Mucosa of descending colon (tissue), 3 donors: Measurements from ENCODE around the gene MRPS24. TPM values are rescaled to one million over a fixed set of nuclear protein-coding genes. Genes with fewer than 3 reads are reported as not detected.

ENCODE experiments used
- ATAC-seq: fragments of 200-7000 bp; cut with Tn5 transposase; one replicate; pipeline ENCODE4 v1.9.1; 2020; ENCODE audit warnings: mild to moderate bottlenecking, moderate library complexity
- DNase-seq, 3 donors: peaks; one replicate each; pipeline ENCODE4 v3.0.0-alpha.2; 2020
- H3K36me3 ChIP-seq: fragments of 200-600 bp; one replicate; pipeline ENCODE4 v1.8.0; 2021; ENCODE audit warnings: low read depth, mild to moderate bottlenecking
- H3K4me1 ChIP-seq: fragments of 200-600 bp; one replicate; pipeline ENCODE4 v1.8.0; 2021; ENCODE audit warnings: low read depth, mild to moderate bottlenecking
- H3K4me3 ChIP-seq: fragments of 200-600 bp; one replicate; pipeline ENCODE4 v1.8.0; 2021; ENCODE audit warnings: mild to moderate bottlenecking
- H3K9me3 ChIP-seq: fragments of 200-600 bp; one replicate; pipeline ENCODE4 v1.8.0; 2021; ENCODE audit warnings: mild to moderate bottlenecking
- CTCF ChIP-seq: fragments of 200-600 bp; IDR thresholded peaks from one replicate; pipeline ENCODE4 v1.8.0; 2022; ENCODE audit warnings: antibody characterized with exemption, mild to moderate bottlenecking
- intact Hi-C, 2 donors: fragments of 100-400 bp; cut with DNase I in 1 of 2; cut with micrococcal nuclease in 1 of 2; formaldehyde crosslinking; loops; one replicate each; pipeline versions ENCODE4 v1.11.0 to v1.11.1; 2022; cut with DNase I, micrococcal nuclease
- total RNA-seq, 3 donors: library from RNA; stranded (reverse); fragmentation: NEBNext Ultra II Directional in 2 of 3; extraction: Animal tissue kit (Norgen Biotek cat#: 25700) in 2 of 3; gene quantifications; one replicate each; pipeline versions ENCODE4 v1.2.1 to v1.2.4, GENCODE V29; 2021 to 2023
- donor health status: DM: no; HTN: no; CAD: no; lungs with moderate emphysema.
- donor health status: DM: no; HTN: no; CAD: no.
- donor health status: DM: no; HTN: yes; CAD: no.

The MRPS24 gene
- total RNA-seq, 3 donors from 2014 or later = 86.4 to 93.1 (median 90.2) TPM

GRCh38 chr7:43876976-43877745, 7.8 kb upstream of the MRPS24 start:
- intact Hi-C loops = no loop called here
- DNase-seq (peak in 1 of 3 donors; percentile 48), ATAC-seq (no peak)
- H3K9me3 ChIP-seq = no peaks in the 10 kb centered on the region
- no peak overlapping the region for H3K4me3 ChIP-seq
- no peak for TF ChIP-seq CTCF
- H3K4me1 ChIP-seq = peaks cover 12% of the 10 kb centered on the region
- H3K36me3 ChIP-seq = peaks cover 13% of the 10 kb centered on the region

GRCh38 chr7:43876241-43876640, 6.9 kb upstream of the MRPS24 start:
- intact Hi-C loops = no loop called here
- no peak for TF ChIP-seq CTCF
- Histone ChIP-seq H3K4me3 (no peak overlapping the region), H3K4me1 (peaks cover 14% of the 10 kb centered on the region), H3K36me3 (peaks cover 13% of the 10 kb centered on the region), H3K9me3 (no peaks in the 10 kb centered on the region)
- DNase-seq (no peak), ATAC-seq (no peak)

- DNase-seq (peak; percentile 70 to 75 (median 72)), ATAC-seq (peak; percentile 62)
- TF ChIP-seq CTCF = no peak
- intact Hi-C loops = no loop called here
- Histone ChIP-seq H3K9me3 (no peaks in the 10 kb centered on the region), H3K4me3 (no peak overlapping the region), H3K4me1 (peaks cover 16% of the 10 kb centered on the region), H3K36me3 (peaks cover 13% of the 10 kb centered on the region)
Measured at GRCh38 chr7:43873300-43873699, 4.0 kb upstream of the MRPS24 start.

- DNase-seq (peak in 1 of 3 donors; percentile 45), ATAC-seq (peak; percentile 50)
- TF ChIP-seq CTCF = no peak
- intact Hi-C loops = no loop called here
- Histone ChIP-seq H3K4me1 (peaks cover 20% of the 10 kb centered on the region), H3K36me3 (peaks cover 8% of the 10 kb centered on the region), H3K9me3 (no peaks in the 10 kb centered on the region), H3K4me3 (no peak overlapping the region)
Measured at GRCh38 chr7:43872406-43873110, 3.2 kb upstream of the MRPS24 start.

- Histone ChIP-seq H3K36me3 (no peaks in the 10 kb centered on the region), H3K4me1 (peaks cover 20% of the 10 kb centered on the region), H3K4me3 (no peak overlapping the region), H3K9me3 (no peaks in the 10 kb centered on the region)
- DNase-seq (no peak), ATAC-seq (no peak)
- intact Hi-C loops = no loop called here
- no peak for TF ChIP-seq CTCF
Measured at GRCh38 chr7:43871064-43871463, 1.7 kb upstream of the MRPS24 start.
